Mesothelial cell of epicardium (in vitro differentiated cells): ENCODE measurements around the gene MFGE8. TPM values are rescaled to one million over a fixed set of nuclear protein-coding genes. Genes with fewer than 3 reads are reported as not detected.

ENCODE experiments used
- DNase-seq, 2 experiments: peaks; one replicate each; pipeline ENCODE4 v3.0.0; 2021; ENCODE audit warnings: low spot score in 2 of 2; ENCODE audit not compliant: unreplicated experiment in 2 of 2
- H3K27ac Mint-ChIP-seq: 2 replicates; pipeline ENCODE4 v1.8.0; 2021; ENCODE audit warnings: mixed read lengths
- H3K27me3 Mint-ChIP-seq: 2 replicates; pipeline ENCODE4 v1.8.0; 2021; ENCODE audit warnings: low read depth, mixed read lengths
- H3K36me3 Mint-ChIP-seq: 2 replicates; pipeline ENCODE4 v1.8.0; 2021; ENCODE audit warnings: mixed read lengths
- H3K4me1 Mint-ChIP-seq: 2 replicates; pipeline ENCODE4 v1.8.0; 2021; ENCODE audit warnings: mixed read lengths
- H3K4me3 Mint-ChIP-seq: 2 replicates; pipeline ENCODE4 v1.8.0; 2021; ENCODE audit warnings: mild to moderate bottlenecking, moderate library complexity, mixed read lengths
- H3K9me3 Mint-ChIP-seq: 2 replicates; pipeline ENCODE4 v1.8.0; 2021; ENCODE audit warnings: mixed read lengths
- CTCF ChIP-seq: fragments of 200-600 bp; sonication (generic); IDR thresholded peaks from one replicate; pipeline ENCODE4 v1.5.0; 2021; ENCODE audit warnings: antibody characterized with exemption; ENCODE audit not compliant: unreplicated experiment
- total RNA-seq: library from RNA; stranded (reverse); gene quantifications from 3 replicates; pipeline ENCODE4 v1.2.1, GENCODE V29; 2021

MFGE8 gene
- total RNA-seq, 1 donor from 2014 or later, result 181 TPM

GRCh38 chr15:88864861-88865497 is 48.2 kb downstream of the MFGE8 start:
- Mint-ChIP-seq H3K27me3 (peaks cover 37% of the 10 kb centered on the region), H3K4me1 (no peaks in the 10 kb centered on the region), H3K27ac (no peak overlapping the region), H3K36me3 (no peaks in the 10 kb centered on the region), H3K9me3 (peaks cover 4% of the 10 kb centered on the region), H3K4me3 (no peak overlapping the region)
- DNase-seq, result no peak
- no peak for TF ChIP-seq CTCF

- H3K27me3 Mint-ChIP-seq, result peaks cover 40% of the 10 kb centered on the region
- H3K27ac Mint-ChIP-seq, result no peak overlapping the region
- no peaks in the 10 kb centered on the region for H3K4me1 Mint-ChIP-seq
- no peaks in the 10 kb centered on the region for H3K36me3 Mint-ChIP-seq
- no peak for TF ChIP-seq CTCF
- no peak for DNase-seq
- no peak overlapping the region for H3K4me3 Mint-ChIP-seq
- peaks cover 4% of the 10 kb centered on the region for H3K9me3 Mint-ChIP-seq
Observed at GRCh38 chr15:88863412-88863811, 49.8 kb downstream of the MFGE8 start.

GRCh38 chr15:88860212-88860611 is 53.0 kb downstream of the MFGE8 start:
- no peak overlapping the region for H3K4me3 Mint-ChIP-seq
- H3K4me1 Mint-ChIP-seq, result no peaks in the 10 kb centered on the region
- H3K27me3 Mint-ChIP-seq, result peaks cover 29% of the 10 kb centered on the region
- H3K36me3 Mint-ChIP-seq, result no peaks in the 10 kb centered on the region
- no peak for DNase-seq
- peaks cover 4% of the 10 kb centered on the region for H3K9me3 Mint-ChIP-seq
- H3K27ac Mint-ChIP-seq, result no peak overlapping the region
- no peak for TF ChIP-seq CTCF

GRCh38 chr15:88859550-88859949 is 53.6 kb downstream of the MFGE8 start:
- no peak overlapping the region for H3K27ac Mint-ChIP-seq
- no peak for TF ChIP-seq CTCF

GRCh38 chr15:88858934-88859333 is 54.2 kb downstream of the MFGE8 start:
- Mint-ChIP-seq H3K36me3 (no peaks in the 10 kb centered on the region), H3K9me3 (peaks cover 8% of the 10 kb centered on the region), H3K4me3 (no peak overlapping the region), H3K27me3 (peaks cover 33% of the 10 kb centered on the region), H3K27ac (no peak overlapping the region), H3K4me1 (no peaks in the 10 kb centered on the region)
- TF ChIP-seq CTCF, result no peak
- no peak for DNase-seq

More at GRCh38 chr15:88859550-88859949, 53.6 kb downstream of the MFGE8 start:
- Mint-ChIP-seq H3K4me3 (no peak overlapping the region), H3K9me3 (peaks cover 6% of the 10 kb centered on the region), H3K27me3 (peaks cover 32% of the 10 kb centered on the region), H3K4me1 (no peaks in the 10 kb centered on the region), H3K36me3 (no peaks in the 10 kb centered on the region)
- no peak for DNase-seq
